ENCODE measurements around the gene RAB23. TPM values are rescaled to one million over a fixed set of nuclear protein-coding genes. Genes with fewer than 3 reads are reported as not detected.

The RAB23 gene
- total RNA-seq, 4 donors from 2014 or later: 4.7 to 9.8 (median 6.9) TPM

DNA sequence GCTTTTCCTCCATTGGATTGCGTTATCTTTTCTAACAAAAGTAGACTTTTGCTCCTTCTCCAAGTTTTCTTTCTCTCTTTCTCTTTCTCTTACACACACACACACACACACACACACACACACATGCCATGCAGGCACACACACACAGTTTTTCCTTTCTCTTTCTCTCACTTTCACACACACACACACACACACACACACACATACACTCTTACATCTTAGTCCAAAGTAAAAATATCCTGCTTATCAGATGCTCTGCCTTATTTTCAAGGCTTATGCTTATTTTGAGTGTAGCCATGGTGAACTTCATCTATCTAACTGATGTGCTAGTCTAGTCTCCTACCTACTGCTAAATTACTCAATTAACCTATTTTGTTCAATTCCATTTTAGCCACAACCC, 34.4 kb upstream of the RAB23 start:
- no peak for TF ChIP-seq POLR2A (IDR thresholded peaks at IDR 0.05)
- TF ChIP-seq, protein P1, sequence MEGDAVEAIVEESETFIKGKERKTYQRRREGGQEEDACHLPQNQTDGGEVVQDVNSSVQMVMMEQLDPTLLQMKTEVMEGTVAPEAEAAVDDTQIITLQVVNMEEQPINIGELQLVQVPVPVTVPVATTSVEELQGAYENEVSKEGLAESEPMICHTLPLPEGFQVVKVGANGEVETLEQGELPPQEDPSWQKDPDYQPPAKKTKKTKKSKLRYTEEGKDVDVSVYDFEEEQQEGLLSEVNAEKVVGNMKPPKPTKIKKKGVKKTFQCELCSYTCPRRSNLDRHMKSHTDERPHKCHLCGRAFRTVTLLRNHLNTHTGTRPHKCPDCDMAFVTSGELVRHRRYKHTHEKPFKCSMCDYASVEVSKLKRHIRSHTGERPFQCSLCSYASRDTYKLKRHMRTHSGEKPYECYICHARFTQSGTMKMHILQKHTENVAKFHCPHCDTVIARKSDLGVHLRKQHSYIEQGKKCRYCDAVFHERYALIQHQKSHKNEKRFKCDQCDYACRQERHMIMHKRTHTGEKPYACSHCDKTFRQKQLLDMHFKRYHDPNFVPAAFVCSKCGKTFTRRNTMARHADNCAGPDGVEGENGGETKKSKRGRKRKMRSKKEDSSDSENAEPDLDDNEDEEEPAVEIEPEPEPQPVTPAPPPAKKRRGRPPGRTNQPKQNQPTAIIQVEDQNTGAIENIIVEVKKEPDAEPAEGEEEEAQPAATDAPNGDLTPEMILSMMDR (IDR thresholded peaks at IDR 0.05): no peak
- WGBS, 2 donors: 93 to 94% methylated on average over 1 of the region's 1 CpG
- no peak for DNase-seq (ENCODE audit: low spot score in 2 of 2)
- no peak overlapping the region for H3K4me3 ChIP-seq (ENCODE audit: low read depth, poor library complexity, severe bottlenecking)
- intact Hi-C loops (cut with DNase I; ENCODE audit: low total_unique reads): no loop called here

DNA sequence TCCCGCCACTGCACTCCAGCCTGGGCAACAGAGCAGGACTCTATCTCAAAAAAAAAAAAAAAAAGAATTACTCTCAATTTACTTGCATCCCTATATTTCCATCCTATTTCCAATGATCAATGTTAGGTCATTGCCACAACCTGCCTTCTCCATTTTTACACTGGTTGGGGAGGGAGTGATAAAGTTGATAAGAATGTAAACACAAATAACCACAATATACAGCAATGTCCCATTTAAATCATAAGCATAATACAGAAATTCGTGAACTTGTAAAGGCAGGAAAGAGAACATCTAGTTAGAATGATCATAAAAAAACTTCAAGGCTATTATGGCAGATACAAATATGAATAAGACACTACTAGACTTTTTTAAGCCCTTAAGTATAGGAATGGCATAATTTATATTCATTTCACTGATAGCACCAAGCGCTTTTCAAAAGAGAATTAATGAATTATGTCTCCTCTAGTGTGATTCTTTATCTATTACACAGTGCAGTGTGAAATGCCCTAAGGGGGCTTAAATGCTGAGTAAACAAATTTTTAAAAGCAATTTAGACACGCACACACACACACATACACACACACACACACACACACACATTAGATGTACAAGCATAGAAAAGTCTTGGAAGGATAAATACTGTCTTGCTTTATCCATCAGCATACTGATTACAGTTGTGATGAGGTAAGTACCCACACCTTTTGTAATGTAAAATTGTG, 33.5 kb upstream of the RAB23 start:
- 74 to 75% methylated on average over 4 of the region's 4 CpGs for WGBS, 2 donors
- TF ChIP-seq, protein P1 (IDR thresholded peaks at IDR 0.05): no peak
- TF ChIP-seq POLR2A (IDR thresholded peaks at IDR 0.05): no peak
- DNase-seq (ENCODE audit: low spot score in 2 of 2): no peak
- no peak overlapping the region for H3K4me3 ChIP-seq (ENCODE audit: low read depth, poor library complexity, severe bottlenecking)
- intact Hi-C loops (cut with DNase I; ENCODE audit: low total_unique reads): no loop called here

DNA sequence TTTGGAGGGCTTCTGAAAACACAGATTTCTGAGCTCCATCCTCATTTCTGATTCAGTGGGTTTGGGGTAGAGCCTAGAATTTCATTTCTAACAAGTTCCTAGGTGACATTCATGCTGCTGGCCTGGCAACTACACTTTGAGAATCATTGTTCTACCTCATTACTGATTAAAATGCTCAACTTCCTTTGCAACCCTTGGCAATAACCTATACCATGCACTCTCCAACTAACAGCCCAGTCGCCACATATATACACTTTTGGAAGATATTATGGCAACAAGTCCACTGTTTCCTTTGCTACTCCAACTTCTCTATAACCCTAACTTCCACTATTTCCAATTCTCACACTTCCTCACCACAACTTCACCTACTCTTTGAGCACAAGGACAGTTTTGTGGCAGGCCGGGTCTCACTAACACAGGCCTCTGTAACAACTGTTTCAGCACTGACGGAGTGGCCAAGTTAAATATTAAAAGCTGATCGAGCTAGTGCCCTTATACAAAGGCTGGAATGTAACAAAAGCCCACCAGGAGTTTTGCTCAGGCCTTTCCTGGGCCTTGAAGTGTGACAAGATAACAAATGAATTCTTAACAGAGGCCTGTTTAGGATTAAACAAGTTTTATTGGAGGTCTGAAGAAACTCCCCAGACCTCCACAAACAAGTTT, 32.1 kb upstream of the RAB23 start:
- no peak for DNase-seq (ENCODE audit: low spot score in 2 of 2)
- intact Hi-C loops (cut with DNase I; ENCODE audit: low total_unique reads): no loop called here
- 80 to 84% methylated on average over 4 of the region's 4 CpGs for WGBS, 2 donors
- TF ChIP-seq, protein P1 (IDR thresholded peaks at IDR 0.05): no peak
- TF ChIP-seq POLR2A (IDR thresholded peaks at IDR 0.05): no peak
- H3K4me3 ChIP-seq (ENCODE audit: low read depth, poor library complexity, severe bottlenecking): no peak overlapping the region

DNA sequence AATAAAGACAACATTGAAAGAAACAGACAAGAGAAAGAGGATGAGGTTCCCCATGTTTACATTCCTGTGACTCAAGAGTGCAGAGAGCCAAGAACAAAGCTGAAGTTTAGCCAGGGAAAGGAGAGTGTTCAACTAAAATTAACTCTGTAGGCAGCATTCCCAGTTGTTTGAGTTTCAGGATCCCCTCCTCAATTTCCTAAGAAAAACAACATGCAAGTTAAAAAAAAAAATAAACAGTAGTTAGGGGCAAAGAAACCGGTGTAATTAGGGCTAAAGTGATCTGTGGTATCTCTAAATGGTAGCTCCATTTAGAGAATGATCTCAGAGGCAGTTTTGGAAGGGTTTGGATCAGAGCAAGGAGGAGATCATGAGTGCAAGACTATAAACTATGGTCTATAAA, 30.9 kb upstream of the RAB23 start:
- no peak for TF ChIP-seq POLR2A (IDR thresholded peaks at IDR 0.05)
- TF ChIP-seq, protein P1 (IDR thresholded peaks at IDR 0.05): no peak
- WGBS, 2 donors: 35 to 47% methylated on average over 1 of the region's 1 CpG

DNA sequence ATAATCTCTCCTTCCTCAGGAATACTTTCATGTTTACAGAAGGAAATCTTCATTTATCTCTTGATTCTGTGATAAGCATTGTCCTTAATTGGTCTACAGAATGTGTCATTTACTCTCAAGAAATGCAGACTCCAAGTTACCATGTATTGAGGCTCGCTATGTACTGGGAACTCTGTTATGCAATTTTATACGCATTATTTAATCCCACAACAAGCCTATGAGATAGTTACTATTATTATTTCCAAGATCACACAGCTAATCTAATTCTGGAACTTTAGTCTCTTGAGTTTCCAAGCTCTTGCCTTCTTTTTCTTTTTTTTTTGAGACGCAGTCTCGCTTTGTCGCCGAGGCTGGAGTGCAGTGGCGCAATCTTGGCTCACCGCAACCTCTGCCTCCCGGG, 30.0 kb upstream of the RAB23 start:
- H3K4me3 ChIP-seq (ENCODE audit: low read depth, poor library complexity, severe bottlenecking): no peak overlapping the region
- TF ChIP-seq, protein P1 (IDR thresholded peaks at IDR 0.05): no peak
- no peak for TF ChIP-seq POLR2A (IDR thresholded peaks at IDR 0.05)
- DNase-seq (ENCODE audit: low spot score in 2 of 2): no peak
- intact Hi-C loops (cut with DNase I; ENCODE audit: low total_unique reads): no loop called here
- WGBS, 2 donors: 95 to 97% methylated on average over 9 of the region's 9 CpGs

More for the DNA sequence above, 30.9 kb upstream of the RAB23 start:
- no peak overlapping the region for H3K4me3 ChIP-seq (ENCODE audit: low read depth, poor library complexity, severe bottlenecking)
- DNase-seq (ENCODE audit: low spot score in 2 of 2): no peak
- intact Hi-C loops (cut with DNase I; ENCODE audit: low total_unique reads): no loop called here
